H1 (cell line): ENCODE measurements around the gene ADCY3. TPM values are rescaled to one million over a fixed set of nuclear protein-coding genes. Genes with fewer than 3 reads are reported as not detected.

Source experiments
- ATF3 ChIP-seq: IDR thresholded peaks from 2 replicates; pipeline ENCODE4 v1.6.1; 2011; ENCODE audit warnings: low read depth, mild to moderate bottlenecking, low read length; ENCODE audit not compliant: insufficient read depth
- GTF2F1 ChIP-seq: IDR thresholded peaks from 2 replicates; pipeline ENCODE4 v1.6.1; 2012; ENCODE audit warnings: low read depth, low read length, improper control_type of control experiment, borderline replicate concordance
- HDAC2 ChIP-seq, 2 experiments: fragments of 300-600 bp in 1 of 2; sonication (generic) in 1 of 2; IDR thresholded peaks; 2 replicates each; pipeline ENCODE4 v1.6.1; 2011 to 2012; ENCODE audit warnings: low read depth in 2 of 2, low read length in 2 of 2, mild to moderate bottlenecking in 2 of 2, moderate library complexity in 2 of 2, borderline replicate concordance in 1 of 2, inconsistent platforms in 1 of 2
- HDAC6 ChIP-seq: IDR thresholded peaks from one replicate; pipeline ENCODE4 v1.7.1; 2012; ENCODE audit warnings: low read depth, mild to moderate bottlenecking, inconsistent platforms, low read length, moderate library complexity
- RNF2 ChIP-seq: fragments of 200-900, 300-1000 bp; sonication (generic); IDR thresholded peaks from 2 replicates; pipeline ENCODE4 v1.7.1; 2016; ENCODE audit warnings: borderline replicate concordance, low read depth, mild to moderate bottlenecking, antibody characterized with exemption, low read length; ENCODE audit not compliant: poor library complexity, severe bottlenecking; ENCODE audit errors: missing control alignments
- SIN3A ChIP-seq, 2 experiments: IDR thresholded peaks in 1 of 2; conservative IDR thresholded peaks in 1 of 2; 2 replicates each; pipeline ENCODE4 v1.6.1; 2011 to 2012; ENCODE audit warnings: low read length in 2 of 2, improper control_type of control experiment in 1 of 2, low read depth in 1 of 2, mild to moderate bottlenecking in 1 of 2
- YY1 ChIP-seq: IDR thresholded peaks from 2 replicates; pipeline ENCODE4 v1.6.1; 2011; ENCODE audit warnings: low read depth, mild to moderate bottlenecking, low read length
- polyA plus RNA-seq, 7 experiments: library from polyadenylated mRNA; depleted of rRNA in 3 of 7; stranded (reverse) in 5 of 7; unstranded in 2 of 7; fragments of >200 nt in 5 of 7; fragments of 200-250 nt in 2 of 7; gene quantifications; 1 replicate in 5 of 7; 2 replicates in 1 of 7; 4 replicates in 1 of 7; pipeline versions ENCODE4 v1.2.1 to v1.2.3, GENCODE V29; 2011 to 2013; ENCODE audit warnings: missing spikeins in 2 of 7, mixed read lengths in 2 of 7
- total RNA-seq: library from RNA; stranded (reverse); fragmentation: NEBNext Ultra II Directional; extraction: Animal tissue kit (Norgen Biotek cat#: 25700); gene quantifications from 2 replicates; pipeline ENCODE4 v1.2.1, GENCODE V29; 2021

The ADCY3 gene
- total and polyA plus RNA-seq, 2 of the 8 experiments (the other 6 are each of a cell fraction or from before 2014, with no cell fraction given), result 45.1 to 52.9 TPM

GRCh38 chr2:24922556-24922955, 2.5 kb upstream of the ADCY3 start (continued):
- TF ChIP-seq HDAC2 (IDR thresholded peaks at IDR 0.05; ENCODE audit: borderline replicate concordance in 1 of 2, low read depth in 2 of 2, low read length in 2 of 2) (no peak), GTF2F1 (no peak), ATF3 (no peak), HDAC6 (no peak), RNF2 (no peak), YY1 (no peak), SIN3A (conservative IDR thresholded peaks at IDR 0.05 in 1 of 2, IDR thresholded peaks at IDR 0.05 in 1 of 2; ENCODE audit: low read depth in 1 of 2, low read length in 2 of 2) (no peak)
